HepG2 (cell line): Measurements from ENCODE around the gene ZFAND2B. TPM values are rescaled to one million over a fixed set of nuclear protein-coding genes. Genes with fewer than 3 reads are reported as not detected.

Experiments
- ATAC-seq: fragments of 200-7000 bp; cut with Tn5 transposase; 3 replicates; pipeline ENCODE4 v1.9.1; 2020; ENCODE audit warnings: mild to moderate bottlenecking, moderate library complexity
- BruUV-seq: library from RNA; stranded (reverse); fragments of 400-500 nt; replicated peaks from 2 replicates; lab custom pipeline; 2021; lab: Mats Ljungman, UMichigan
- CTCF ChIA-PET: fragments of 300-600 bp; formaldehyde crosslinking; extraction: SDS; loops from one replicate; lab custom pipeline; 2021; ENCODE audit warnings: low total read pairs, inconsistent platforms, low intra/inter-chr PET ratio; lab: Yijun Ruan, JAX
- POLR2A ChIA-PET: fragments of 350-600 bp; sonication (Branson Sonifier 250); formaldehyde crosslinking; loops from one replicate; lab custom pipeline; 2020; ENCODE audit warnings: antibody characterized with exemption, inconsistent platforms; lab: Yijun Ruan, JAX
- DNase-seq: peaks from one replicate; pipeline ENCODE4 v3.0.0-alpha.2; 2015; ENCODE audit warnings: low spot score
- FAIRE-seq: peaks from 3 replicates; lab custom pipeline; 2011; peaks lifted over from hg19 to GRCh38; lab: Jason Lieb, UNC
- H2AFZ ChIP-seq: one replicate; pipeline ENCODE4 v1.6.1; 2011; ENCODE audit warnings: low read length, inconsistent platforms
- H3K27ac ChIP-seq: fragments of 300-600 bp; 3 replicates; pipeline ENCODE4 v1.8.0; 2011; ENCODE audit warnings: mixed run types, mild to moderate bottlenecking, mixed read lengths, low read length, inconsistent platforms; ENCODE audit not compliant: insufficient read depth; ENCODE audit errors: extremely low read length
- H3K27me3 ChIP-seq, 2 experiments: fragments of 200-600 bp in 1 of 2; 2 replicates in 1 of 2; 3 replicates in 1 of 2; pipeline versions ENCODE4 v1.6.0 to v1.8.0; 2011; ENCODE audit warnings: low read length in 2 of 2, mild to moderate bottlenecking in 2 of 2, moderate library complexity in 2 of 2, inconsistent platforms in 1 of 2; ENCODE audit not compliant: insufficient read depth in 2 of 2, control insufficient read depth in 1 of 2
- H3K36me3 ChIP-seq, 2 experiments: fragments of 200-600 bp in 1 of 2; replicated peaks in 1 of 2; 2 replicates in 1 of 2; 3 replicates in 1 of 2; pipeline versions ENCODE4 v1.5.1 to v1.8.0; 2011; ENCODE audit warnings: low read length in 2 of 2, inconsistent platforms in 1 of 2; ENCODE audit not compliant: insufficient read depth in 2 of 2, control insufficient read depth in 1 of 2
- H3K4me1 ChIP-seq: 2 replicates; pipeline ENCODE4 v1.5.1; 2012; ENCODE audit warnings: low read length, inconsistent platforms; ENCODE audit not compliant: insufficient read depth
- H3K4me2 ChIP-seq: 2 replicates; pipeline ENCODE4 v1.6.0; 2011; ENCODE audit warnings: low read depth, low read length, inconsistent platforms
- H3K4me3 ChIP-seq, 3 experiments: fragments of 200-600 bp in 1 of 3; sonication (generic), shearing (Covaris generic) in 1 of 3; replicated peaks in 1 of 3; 2 replicates each; pipeline ENCODE4 v1.5.1; 2011 to 2016; ENCODE audit warnings: low read length in 3 of 3, inconsistent platforms in 2 of 3, low read depth in 2 of 3, mild to moderate bottlenecking in 2 of 3, control low read depth in 1 of 3, mixed read lengths in 1 of 3; ENCODE audit not compliant: insufficient read depth in 1 of 3
- H3K79me2 ChIP-seq: one replicate; pipeline ENCODE4 v1.6.1; 2011; ENCODE audit warnings: low read length, inconsistent platforms; ENCODE audit not compliant: insufficient read depth
- H3K9ac ChIP-seq: 2 replicates; pipeline ENCODE4 v1.6.0; 2011; ENCODE audit warnings: mild to moderate bottlenecking, low read depth, low read length, inconsistent platforms; ENCODE audit not compliant: insufficient read depth
- H3K9me3 ChIP-seq: 2 replicates; pipeline ENCODE4 v1.5.1; 2012; ENCODE audit warnings: mild to moderate bottlenecking, low read length
- H4K20me1 ChIP-seq: 2 replicates; pipeline ENCODE4 v1.6.0; 2011; ENCODE audit warnings: inconsistent platforms, mild to moderate bottlenecking, low read length, moderate library complexity; ENCODE audit not compliant: insufficient read depth
- ETV5 ChIP-seq: IDR thresholded peaks from 2 replicates; pipeline ENCODE4 v1.6.1; 2018; ENCODE audit warnings: missing biosample characterization, missing genetic modification reagents, inconsistent platforms, borderline replicate concordance
- GLI4 ChIP-seq: sonication (generic); formaldehyde crosslinking; IDR thresholded peaks from 2 replicates; pipeline ENCODE4 v1.5.1; 2020; ENCODE audit warnings: missing genetic modification reagents, mild to moderate bottlenecking, moderate library complexity, borderline replicate concordance
- REPIN1 ChIP-seq: sonication (generic); formaldehyde crosslinking; IDR thresholded peaks from 2 replicates; pipeline ENCODE4 v1.8.0; 2022; ENCODE audit warnings: missing genetic modification reagents, low read depth, mild to moderate bottlenecking, borderline replicate concordance
- SMC3 ChIP-seq: IDR thresholded peaks from 2 replicates; pipeline ENCODE4 v1.6.1; 2011; ENCODE audit warnings: low read length, improper control_type of control experiment
- STAT5B ChIP-seq: sonication (generic); formaldehyde crosslinking; IDR thresholded peaks from 2 replicates; pipeline ENCODE4 v1.4.0; 2020; ENCODE audit warnings: missing genetic modification reagents
- THYN1 ChIP-seq: sonication (generic); formaldehyde crosslinking; IDR thresholded peaks from 2 replicates; pipeline ENCODE4 v1.8.1; 2023; ENCODE audit warnings: low read depth, mild to moderate bottlenecking, moderate library complexity, missing genetic modification reagents, borderline replicate concordance
- YEATS2 ChIP-seq: sonication (generic); formaldehyde crosslinking; IDR thresholded peaks from 2 replicates; pipeline ENCODE4 v1.4.0; 2020; ENCODE audit warnings: missing genetic modification reagents, borderline replicate concordance
- ZFP36L2 ChIP-seq: sonication (generic); formaldehyde crosslinking; IDR thresholded peaks from 2 replicates; pipeline ENCODE4 v1.4.0; 2020; ENCODE audit warnings: missing genetic modification reagents
- ZNF296 ChIP-seq: sonication (generic); formaldehyde crosslinking; conservative IDR thresholded peaks from 2 replicates; pipeline ENCODE4 v1.5.0; 2020; ENCODE audit warnings: mild to moderate bottlenecking, missing genetic modification reagents
- ZNF30 ChIP-seq: sonication (generic); formaldehyde crosslinking; IDR thresholded peaks from 2 replicates; pipeline ENCODE4 v1.5.0; 2020; ENCODE audit warnings: mild to moderate bottlenecking, missing genetic modification reagents
- ZNF367 ChIP-seq: sonication (generic); formaldehyde crosslinking; IDR thresholded peaks from 2 replicates; pipeline ENCODE4 v1.4.0; 2020; ENCODE audit warnings: missing genetic modification reagents, borderline replicate concordance
- ZNF670 ChIP-seq: sonication (generic); formaldehyde crosslinking; IDR thresholded peaks from 2 replicates; pipeline ENCODE4 v1.8.0; 2022; ENCODE audit warnings: mild to moderate bottlenecking, missing genetic modification reagents, borderline replicate concordance
- ZNF772 ChIP-seq: sonication (generic); formaldehyde crosslinking; IDR thresholded peaks from 2 replicates; pipeline ENCODE4 v1.5.0; 2020; ENCODE audit warnings: mild to moderate bottlenecking, missing genetic modification reagents
- ZNF83 ChIP-seq: sonication (generic); formaldehyde crosslinking; IDR thresholded peaks from 2 replicates; pipeline ENCODE4 v1.4.0; 2020; ENCODE audit warnings: missing genetic modification reagents, mild to moderate bottlenecking, borderline replicate concordance
- ZSCAN21 ChIP-seq: sonication (generic); formaldehyde crosslinking; IDR thresholded peaks from 2 replicates; pipeline ENCODE4 v1.8.0; 2022; ENCODE audit warnings: mild to moderate bottlenecking, missing genetic modification reagents, moderate library complexity, borderline replicate concordance
- WGBS: methylation state at CpG from one replicate; pipeline ENCODE4 v1.1.6; 2017; ENCODE audit warnings: low lambda C conversion rate; 5-methylcytosine and 5-hydroxymethylcytosine counted together
- in situ Hi-C: cut with HindIII; loops from 2 replicates; pipeline ENCODE4 v1.10.0; 2017; ENCODE audit warnings: low pct_unique_long_range_greater_than_20kb; ENCODE audit not compliant: extremely low pct_ligation_motif_present
- intact Hi-C: fragments of 100-400 bp; cut with micrococcal nuclease; formaldehyde crosslinking; loops from one replicate; pipeline ENCODE4 v1.10.0; 2022; ENCODE audit not compliant: unreplicated experiment
- polyA plus RNA-seq, 8 experiments: library from polyadenylated mRNA; depleted of rRNA in 3 of 8; stranded (reverse) in 7 of 8; unstranded in 1 of 8; fragments of >200 nt; fragmentation: Illumina TruSeq in 4 of 8; extraction: Trizol in 4 of 8; gene quantifications; 2 replicates each; pipeline versions ENCODE4 v1.2.1 to v1.2.3, GENCODE V29; 2011 to 2016; ENCODE audit warnings: low read depth in 4 of 8, missing spikeins in 1 of 8, mixed read lengths in 1 of 8; ENCODE audit not compliant: insufficient read depth in 1 of 8
- total RNA-seq, 5 experiments: library from RNA; depleted of rRNA; stranded (reverse); fragments of >200 nt; fragmentation: Illumina TruSeq; extraction: Trizol; gene quantifications; 2 replicates each; pipeline ENCODE4 v1.2.3, GENCODE V29; 2016; ENCODE audit warnings: low read depth in 1 of 5
- TF ChIP-seq, protein P1 (sequence below): sonication (generic); formaldehyde crosslinking; IDR thresholded peaks from 2 replicates; pipeline ENCODE4 v1.4.0; 2020; ENCODE audit warnings: mild to moderate bottlenecking, low read depth, missing genetic modification reagents
- TF ChIP-seq, protein P2 (sequence below): sonication (generic); formaldehyde crosslinking; IDR thresholded peaks from 2 replicates; pipeline ENCODE4 v1.8.1; 2023; ENCODE audit warnings: mild to moderate bottlenecking, inconsistent platforms, moderate library complexity, missing genetic modification reagents, borderline replicate concordance

The ZFAND2B gene
- total and polyA plus RNA-seq, 2 of the 13 experiments (the other 11 are each of a cell fraction or from before 2014, with no cell fraction given), result 53.3 to 115 TPM

DNA sequence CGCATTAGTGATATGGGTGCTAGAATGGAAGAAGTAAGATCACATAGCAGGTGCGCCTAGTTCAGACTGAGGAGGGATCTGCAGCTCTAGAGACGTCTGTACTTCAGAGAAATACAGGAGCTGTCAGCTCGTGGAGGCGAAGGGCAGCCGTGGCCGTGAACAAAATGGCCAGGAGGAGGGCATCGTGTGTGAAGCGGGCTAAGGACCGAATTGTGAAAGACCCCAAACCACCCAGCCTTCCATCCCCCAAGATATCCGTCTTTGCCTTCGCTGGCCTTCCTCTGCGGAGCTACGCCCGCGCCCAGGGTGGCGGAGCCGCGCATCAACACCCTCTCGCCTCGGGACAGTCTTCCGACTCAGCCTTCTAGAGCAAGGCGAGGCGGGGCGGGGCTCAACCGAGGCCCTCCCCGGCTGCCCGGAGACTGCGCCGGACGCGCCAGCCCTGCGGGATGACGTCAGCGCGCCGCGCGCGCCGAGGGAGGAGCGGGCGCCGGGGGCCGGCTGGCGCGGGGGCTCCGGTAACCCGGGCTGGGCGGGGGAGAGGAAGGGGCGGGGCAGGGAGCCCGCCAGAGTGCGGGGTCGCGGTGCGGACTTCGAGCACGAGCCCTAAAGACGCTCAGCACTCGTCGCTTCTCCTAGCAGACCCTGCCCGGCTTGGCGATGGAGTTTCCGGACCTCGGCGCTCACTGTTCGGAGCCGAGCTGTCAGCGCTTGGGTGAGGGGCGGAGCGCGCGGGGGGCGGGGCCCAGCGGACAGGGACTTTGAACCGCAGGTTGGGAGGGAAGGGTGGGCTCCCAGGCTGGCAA is at the start of gene ZFAND2B (continued):
- TF ChIP-seq GLI4 (CRISPR knock-in tag) (no peak; the same call in 1 of the 2 replicates), ZFP36L2 (CRISPR knock-in tag) (no peak), ZNF83 (no peak), ZNF367 (CRISPR knock-in tag) (no peak)

DNA sequence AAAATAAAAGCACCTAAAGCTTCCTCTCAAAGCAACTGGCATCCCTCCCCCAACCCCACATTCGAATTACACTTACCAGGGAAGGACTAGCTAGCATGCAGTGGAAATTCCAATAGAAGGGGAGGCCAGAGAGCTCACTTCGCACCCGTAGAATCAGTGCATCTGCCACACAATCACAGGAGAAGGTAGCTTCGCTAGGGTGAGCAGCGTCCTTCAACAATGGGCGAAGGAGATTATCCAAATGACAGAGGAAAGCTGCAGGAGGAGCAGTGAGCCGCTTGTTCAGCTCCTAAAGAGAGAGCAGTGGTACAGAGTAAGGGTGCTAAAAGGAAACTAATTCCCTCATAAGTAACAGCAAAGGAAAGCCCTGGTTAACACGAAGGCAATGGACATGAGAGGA is 49.2 kb upstream of the ZFAND2B start:
- ChIA-PET POLR2A (no interaction called here), CTCF (interaction anchor here (4.4 kb wide), 1 partner anchor 138 kb away, joined by 50 read pairs; no protein-coding TSS in a partner anchor)
- Histone ChIP-seq H3K27ac (no peak overlapping the region), H4K20me1 (no peaks in the 10 kb centered on the region), H3K36me3 (peaks cover 6 to 25% of the 10 kb centered on the region in 2 experiments), H3K9me3 (no peaks in the 10 kb centered on the region), H2AFZ (no peak overlapping the region), H3K4me1 (peaks cover 18% of the 10 kb centered on the region), H3K4me3 (no peak overlapping the region), H3K4me2 (no peak overlapping the region), H3K9ac (no peak overlapping the region), H3K27me3 (no peaks in the 10 kb centered on the region), H3K79me2 (no peaks in the 10 kb centered on the region)
- 83% methylated on average over 8 of the region's 8 CpGs for WGBS
- intact Hi-C loops, result no loop called here
- in situ Hi-C loops, result loop anchor here (5.0 kb wide), 1 partner anchor 100 kb away; no protein-coding TSS in a partner anchor
- FAIRE-seq (no peak), DNase-seq (no peak), ATAC-seq (no peak)
- no TSS peak for BruUV-seq
- TF ChIP-seq, protein P1, sequence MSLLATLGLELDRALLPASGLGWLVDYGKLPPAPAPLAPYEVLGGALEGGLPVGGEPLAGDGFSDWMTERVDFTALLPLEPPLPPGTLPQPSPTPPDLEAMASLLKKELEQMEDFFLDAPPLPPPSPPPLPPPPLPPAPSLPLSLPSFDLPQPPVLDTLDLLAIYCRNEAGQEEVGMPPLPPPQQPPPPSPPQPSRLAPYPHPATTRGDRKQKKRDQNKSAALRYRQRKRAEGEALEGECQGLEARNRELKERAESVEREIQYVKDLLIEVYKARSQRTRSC (CRISPR knock-in tag), result no peak
- no peak for TF ChIP-seq ZSCAN21
- no peak for TF ChIP-seq ZNF772 (CRISPR knock-in tag)
- TF ChIP-seq ZNF670 (CRISPR knock-in tag), result no peak
- no peak for TF ChIP-seq ETV5 (CRISPR knock-in tag)
- no peak for TF ChIP-seq ZNF296
- no peak for TF ChIP-seq SMC3
- TF ChIP-seq ZNF30 (CRISPR knock-in tag), result no peak
- no peak for TF ChIP-seq STAT5B (CRISPR knock-in tag)
- TF ChIP-seq THYN1, result no peak
- TF ChIP-seq, protein P2, sequence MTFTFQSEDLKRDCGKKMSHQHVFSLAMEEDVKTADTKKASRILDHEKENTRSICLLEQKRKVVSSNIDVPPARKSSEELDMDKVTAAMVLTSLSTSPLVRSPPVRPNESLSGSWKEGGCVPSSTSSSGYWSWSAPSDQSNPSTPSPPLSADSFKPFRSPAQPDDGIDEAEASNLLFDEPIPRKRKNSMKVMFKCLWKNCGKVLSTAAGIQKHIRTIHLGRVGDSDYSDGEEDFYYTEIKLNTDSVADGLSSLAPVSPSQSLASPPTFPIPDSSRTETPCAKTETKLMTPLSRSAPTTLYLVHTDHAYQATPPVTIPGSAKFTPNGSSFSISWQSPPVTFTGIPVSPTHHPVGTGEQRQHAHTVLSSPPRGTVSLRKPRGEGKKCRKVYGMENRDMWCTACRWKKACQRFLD (CRISPR knock-in tag), result no peak
- no peak for TF ChIP-seq YEATS2 (CRISPR knock-in tag)
- no peak for TF ChIP-seq REPIN1 (CRISPR knock-in tag)
